Breast epithelium (tissue), 3 donors: ENCODE results near the gene SYNE1.

ENCODE experiments used
- CTCF ChIP-seq, 3 donors: fragments of 450-650 bp; IDR thresholded peaks; one replicate each; pipeline ENCODE4 v1.5.1; 2016 to 2017; ENCODE audit warnings: antibody characterized with exemption in 3 of 3, mild to moderate bottlenecking in 3 of 3, moderate library complexity in 3 of 3
- POLR2A ChIP-seq: fragments of 450-650 bp; IDR thresholded peaks from one replicate; pipeline ENCODE4 v1.6.1; 2016; ENCODE audit warnings: antibody characterized with exemption, mild to moderate bottlenecking, moderate library complexity
- POLR2AphosphoS5 ChIP-seq, 3 donors: sonication (generic); formaldehyde crosslinking; IDR thresholded peaks; one replicate each; pipeline ENCODE4 v1.6.1; 2017; ENCODE audit warnings: antibody characterized with exemption in 3 of 3

- no peak for TF ChIP-seq POLR2AphosphoS5 (IDR thresholded peaks at IDR 0.05)
- no peak for TF ChIP-seq POLR2A
- no peak for TF ChIP-seq CTCF (IDR thresholded peaks at IDR 0.05)
Observed at GRCh38 chr6:152600022-152600421, 37.1 kb downstream of the SYNE1 start.
